ENCODE data around the gene SNAPC3.
"Not testable (repeated sequence)": the region's sequence is repeated elsewhere in the genome, so short reads cannot be mapped to it uniquely, and the experiment has no call there.

SNAPC3 gene

DNA sequence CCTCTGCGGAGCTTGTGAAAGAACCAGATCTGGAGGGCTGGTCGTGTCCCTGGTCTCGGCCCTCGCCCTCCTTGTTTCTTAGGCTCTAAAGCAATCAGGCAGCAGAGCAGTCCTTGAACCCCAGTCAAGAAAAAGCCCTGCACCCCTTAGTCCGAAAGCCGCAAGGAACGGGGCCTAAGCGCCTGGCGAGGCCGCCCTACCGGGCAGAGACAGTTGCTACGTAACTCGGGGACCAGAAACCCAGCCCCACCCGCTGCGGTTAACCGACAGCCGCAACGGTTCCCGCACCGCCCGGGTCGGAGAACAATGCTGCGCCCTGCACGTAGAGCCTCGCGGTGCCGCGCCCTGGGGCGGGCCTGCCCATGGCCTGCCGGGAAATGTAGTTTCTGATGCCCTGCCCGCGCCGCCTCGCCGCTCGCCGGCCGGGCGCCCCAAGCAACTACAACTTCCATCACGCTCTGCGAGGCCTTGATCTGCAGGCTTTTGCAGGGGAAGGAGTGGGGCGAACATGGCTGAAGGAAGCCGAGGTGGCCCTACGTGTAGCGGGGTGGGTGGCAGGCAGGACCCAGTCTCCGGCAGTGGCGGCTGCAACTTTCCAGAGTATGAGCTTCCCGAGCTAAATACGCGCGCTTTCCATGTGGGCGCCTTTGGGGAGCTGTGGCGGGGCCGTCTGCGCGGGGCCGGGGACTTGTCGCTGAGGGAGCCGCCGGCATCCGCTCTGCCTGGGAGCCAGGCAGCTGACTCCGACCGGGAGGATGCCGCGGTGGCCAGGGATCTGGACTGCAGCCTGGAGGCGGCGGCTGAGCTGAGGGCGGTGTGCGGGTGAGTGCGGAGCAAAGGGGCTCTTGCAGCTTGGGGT, at the start of gene SNAPC3:
SNAPC3 (plus strand) TSS at position 505 of the 859 bp plus-strand sequence; CDS start at position 509, 4 bp downstream.
- DNase-seq, result peak; percentile 95

GRCh38 chr9:15373881-15374280, 48.8 kb upstream of the SNAPC3 start:
- no peak for DNase-seq

- no peak for DNase-seq
Measured at GRCh38 chr9:15374310-15374709, 48.4 kb upstream of the SNAPC3 start.

GRCh38 chr9:15374825-15375224, 47.9 kb upstream of the SNAPC3 start:
- DNase-seq, result no peak

DNA sequence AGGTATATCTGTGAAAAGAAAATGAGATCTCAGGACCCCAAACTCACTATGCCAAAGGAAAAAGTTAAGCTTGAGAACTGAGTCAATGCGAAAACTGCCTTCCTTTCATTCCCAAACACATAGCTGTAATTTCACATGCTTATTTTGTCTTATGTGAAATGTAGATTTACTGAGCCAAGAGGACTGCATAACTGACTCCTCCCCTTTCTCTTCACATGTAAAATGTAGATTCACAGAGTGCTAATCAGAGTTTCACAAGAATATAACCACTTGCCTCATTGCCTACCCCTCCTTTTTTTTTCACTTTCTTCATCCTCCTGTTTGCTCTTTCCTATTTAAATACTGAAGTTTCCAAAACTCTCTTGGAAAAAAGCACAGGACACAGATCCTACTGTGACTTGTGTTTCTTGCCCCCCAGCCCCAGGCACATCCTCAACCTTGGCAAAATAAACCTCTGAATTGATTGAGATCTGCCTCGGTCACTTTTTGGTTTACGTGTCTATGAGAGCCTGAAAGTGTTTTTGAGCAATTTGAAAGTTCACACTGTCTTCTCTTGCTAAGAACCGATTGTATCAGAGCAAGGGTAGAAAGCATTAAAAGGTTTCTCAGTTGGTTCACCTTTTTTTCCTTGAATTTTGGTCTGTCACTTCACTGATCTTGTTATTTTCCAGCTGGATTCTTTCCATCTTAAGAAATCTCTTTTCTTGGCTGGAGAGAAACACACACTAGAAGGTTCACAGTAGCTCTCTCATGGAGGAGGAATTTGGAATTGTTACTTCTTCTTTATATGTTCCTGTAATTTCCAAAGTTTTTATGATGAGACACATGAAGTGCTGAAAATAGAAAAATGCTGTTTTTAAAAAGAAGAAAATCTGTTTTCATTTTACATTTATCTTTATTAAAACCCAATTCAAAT, 44.8 kb upstream of the SNAPC3 start:
- no peak for DNase-seq

DNA sequence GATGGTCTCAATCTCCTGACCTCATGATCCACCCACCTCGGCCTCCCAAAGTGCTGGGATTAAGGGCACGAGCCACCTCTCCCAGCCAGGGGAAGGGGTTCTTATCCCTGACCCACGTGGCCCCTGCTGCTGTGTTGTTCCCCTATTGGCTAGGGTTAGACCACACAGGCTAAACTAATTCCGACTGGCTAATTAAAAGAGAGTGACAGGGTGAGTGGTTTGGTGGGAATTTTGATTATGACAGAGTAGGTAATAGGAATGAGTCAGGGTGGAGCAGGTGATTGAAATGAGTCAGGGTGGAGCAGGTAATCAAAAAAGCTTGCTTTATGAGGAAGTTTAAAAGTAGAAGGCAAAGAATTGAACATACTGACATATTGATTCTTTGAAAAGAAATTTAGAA, 43.4 kb upstream of the SNAPC3 start:
- not testable (repeated sequence) for DNase-seq

GRCh38 chr9:15379888-15380287, 42.8 kb upstream of the SNAPC3 start:
- DNase-seq, result not testable (repeated sequence)

DNA sequence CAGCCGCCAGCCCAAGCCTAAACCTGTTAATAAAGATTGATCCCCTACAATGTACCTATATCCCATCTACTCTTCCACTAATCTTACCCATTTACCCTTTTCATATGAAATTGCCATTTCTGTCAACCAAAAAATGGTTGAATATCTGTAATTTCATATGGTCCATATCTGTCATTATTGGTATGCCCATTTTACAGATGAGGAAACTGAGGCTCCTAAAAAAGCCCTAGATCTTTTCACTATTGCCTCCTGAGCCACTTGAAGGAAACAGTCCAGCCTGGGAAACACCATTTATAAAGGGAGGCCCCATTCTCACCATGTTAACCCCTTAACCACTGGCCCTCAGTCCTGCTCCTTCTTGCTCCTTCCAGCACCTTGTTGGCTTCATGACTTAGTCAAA, 41.2 kb upstream of the SNAPC3 start:
- DNase-seq, result no peak

DNA sequence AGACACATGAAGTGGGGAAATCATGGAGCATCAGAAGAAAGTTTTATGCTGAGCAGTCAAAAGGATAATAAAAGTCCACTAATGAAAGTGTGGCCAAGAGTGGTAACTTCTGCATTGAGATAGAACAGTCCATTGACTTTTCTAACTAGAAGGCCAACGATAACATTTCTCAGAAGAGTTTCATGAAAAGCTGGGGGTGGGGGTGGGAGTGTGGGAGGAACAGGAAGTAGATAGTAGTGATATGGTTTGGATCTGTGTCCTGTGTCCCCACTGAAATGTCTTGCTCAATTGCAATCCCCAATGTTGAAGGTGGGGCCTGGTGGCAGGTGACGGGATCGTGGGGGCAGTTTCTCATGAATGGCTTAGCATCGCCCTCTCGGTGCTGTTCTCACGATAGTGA, 36.2 kb upstream of the SNAPC3 start:
- no peak for DNase-seq

DNA sequence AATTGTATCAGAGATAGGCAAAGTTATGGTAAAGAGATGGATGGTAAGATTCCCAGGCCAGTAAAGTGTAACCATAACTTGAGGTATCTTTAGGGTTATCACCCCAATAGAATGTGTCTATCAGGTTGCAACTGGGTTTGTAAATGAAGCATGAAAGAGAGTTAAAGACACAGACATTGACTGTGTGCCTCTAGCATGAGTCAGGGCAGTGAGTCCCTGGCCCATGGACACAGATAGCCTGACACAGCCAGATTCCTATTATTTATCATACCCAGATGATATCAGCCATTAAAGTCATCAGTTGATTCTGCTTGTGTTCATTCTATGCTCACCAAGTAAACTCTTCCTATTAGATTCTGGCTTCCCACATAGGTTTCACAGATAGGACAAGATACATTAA, 33.5 kb upstream of the SNAPC3 start:
- DNase-seq, result no peak

GRCh38 chr9:15389631-15390030, 33.0 kb upstream of the SNAPC3 start:
- DNase-seq, result no peak

DNA sequence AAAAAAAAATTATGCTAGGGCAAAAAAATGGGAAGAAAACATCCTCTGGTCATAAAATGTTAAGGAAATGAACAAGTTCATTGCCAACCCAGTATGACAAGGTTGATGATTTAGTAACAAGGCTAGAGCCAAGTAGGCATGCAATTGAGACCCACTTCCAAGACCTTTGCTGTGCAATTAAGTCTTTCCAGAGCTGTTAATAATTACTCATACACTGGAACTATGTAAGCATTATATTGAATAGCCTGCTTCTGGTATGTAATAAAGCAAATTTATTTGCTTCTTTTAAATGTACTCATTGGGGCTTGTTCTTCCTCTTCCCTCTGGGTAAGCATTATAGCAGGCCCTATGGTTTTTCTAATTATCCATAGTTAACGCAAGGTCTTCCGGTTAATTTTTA, 32.5 kb upstream of the SNAPC3 start:
- no peak for DNase-seq

DNA sequence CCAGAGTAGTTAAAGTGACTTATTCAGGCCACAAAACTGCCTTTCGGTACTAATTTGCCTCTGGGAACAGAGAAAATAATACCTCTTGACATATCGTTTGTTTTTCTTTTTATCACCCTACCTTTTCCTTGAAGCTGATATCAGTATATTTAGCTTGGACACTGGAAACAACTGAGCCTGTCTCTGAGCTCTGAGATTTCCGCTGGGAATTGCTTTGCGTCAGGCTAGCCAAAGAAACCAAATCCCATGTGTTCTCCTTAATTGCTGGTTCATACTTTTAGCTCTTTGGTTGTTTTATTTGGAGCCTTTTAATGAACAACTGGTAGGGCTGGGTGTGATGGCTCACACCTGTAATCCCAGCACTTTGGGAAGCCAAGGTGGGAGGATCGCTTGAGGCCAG, 30.3 kb upstream of the SNAPC3 start:
- DNase-seq, result no peak

DNA sequence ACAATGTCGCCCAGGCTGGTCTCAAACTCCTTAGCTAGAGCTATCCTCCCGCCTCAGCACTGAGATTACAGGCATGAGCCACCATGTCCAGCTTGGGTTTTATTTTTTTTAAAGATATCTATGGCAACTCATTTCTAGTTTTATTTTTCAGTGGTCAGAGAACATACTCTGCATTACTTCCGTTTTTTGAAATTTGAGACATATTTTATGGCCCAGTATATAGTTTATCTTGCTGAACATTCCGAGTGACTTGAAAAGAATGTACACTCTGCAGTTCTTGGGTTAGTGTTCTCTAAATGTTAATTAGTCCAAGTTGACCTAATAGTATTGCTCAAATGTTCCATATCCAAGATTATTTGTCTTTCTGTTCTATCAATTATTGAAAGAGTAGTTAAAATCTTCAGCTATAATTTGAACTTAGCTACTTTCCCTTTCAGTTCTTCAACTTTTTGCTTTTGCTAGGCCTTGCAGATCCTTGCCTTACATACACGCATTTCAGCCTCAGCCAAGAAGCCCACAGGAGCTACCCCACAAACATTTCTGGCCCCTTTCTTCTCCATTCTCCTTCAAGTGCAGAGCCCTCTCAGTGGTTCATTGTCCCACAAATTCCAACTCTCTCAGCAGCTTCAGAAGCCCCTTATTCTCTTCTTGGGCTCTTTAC, 22.3 kb upstream of the SNAPC3 start:
- no peak for DNase-seq

DNA sequence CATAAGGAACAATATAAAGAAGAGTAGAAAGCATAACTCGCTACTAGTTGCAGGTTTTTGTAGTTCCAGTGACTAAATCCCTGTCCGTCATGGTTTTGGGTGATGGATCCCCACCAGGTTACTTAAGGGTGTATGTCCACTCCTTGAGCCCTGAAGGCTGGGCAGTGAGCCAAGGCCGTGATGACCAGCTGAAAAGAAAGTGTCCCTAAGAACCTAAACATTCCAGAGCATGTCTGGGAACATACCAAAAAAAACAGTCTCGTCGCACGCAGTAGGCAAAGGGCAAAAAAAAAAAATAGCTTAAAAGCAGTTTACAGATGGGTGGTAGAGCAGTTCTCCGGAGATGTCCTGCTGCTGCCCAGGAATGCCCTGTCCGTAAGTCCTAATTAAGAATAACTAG, 21.4 kb upstream of the SNAPC3 start:
- no peak for DNase-seq

DNA sequence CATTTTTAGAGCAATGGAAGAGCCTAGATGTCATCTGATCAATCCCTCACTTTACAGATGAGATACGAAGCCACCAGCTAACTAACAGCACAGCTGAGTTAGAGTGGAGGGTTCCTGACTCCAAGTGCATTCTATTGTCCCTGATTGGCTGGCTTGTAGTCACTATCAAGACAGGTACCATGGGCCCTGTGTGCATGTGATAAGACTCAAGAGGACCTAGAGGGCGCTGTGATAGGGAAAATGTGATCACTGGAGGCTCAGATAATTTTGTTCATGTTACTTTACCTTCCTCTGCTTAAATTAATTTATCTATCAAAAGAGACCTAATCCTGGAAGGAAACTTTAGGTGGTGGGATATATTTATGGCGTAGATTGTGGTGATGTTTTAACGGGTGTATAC, 19.5 kb upstream of the SNAPC3 start:
- DNase-seq, result no peak

- no peak for DNase-seq
Measured at GRCh38 chr9:15404171-15404570, 18.5 kb upstream of the SNAPC3 start.

DNA sequence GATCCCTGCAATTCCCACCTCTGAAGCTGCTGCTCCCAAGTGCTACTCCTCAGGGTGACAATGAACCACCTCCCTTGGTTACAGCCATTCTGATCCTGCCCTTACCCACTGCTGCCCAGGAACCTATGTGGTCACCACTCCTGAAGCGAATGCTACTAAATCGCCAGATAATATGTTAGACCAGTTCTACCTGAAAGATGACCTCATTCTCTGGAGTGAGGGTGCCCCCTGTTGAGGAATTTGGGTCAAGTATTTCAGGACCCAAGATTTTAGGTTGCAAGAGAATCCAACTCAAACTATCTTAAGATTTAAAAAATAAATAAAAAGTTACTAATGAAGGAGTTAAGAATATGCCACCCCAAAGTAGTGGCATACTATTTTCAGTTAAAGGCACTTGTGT, 5.8 kb upstream of the SNAPC3 start:
- no peak for DNase-seq

GRCh38 chr9:15417626-15418025, 5.0 kb upstream of the SNAPC3 start:
- no peak for DNase-seq

GRCh38 chr9:15420796-15421195, 1.9 kb upstream of the SNAPC3 start:
- no peak for DNase-seq

DNA sequence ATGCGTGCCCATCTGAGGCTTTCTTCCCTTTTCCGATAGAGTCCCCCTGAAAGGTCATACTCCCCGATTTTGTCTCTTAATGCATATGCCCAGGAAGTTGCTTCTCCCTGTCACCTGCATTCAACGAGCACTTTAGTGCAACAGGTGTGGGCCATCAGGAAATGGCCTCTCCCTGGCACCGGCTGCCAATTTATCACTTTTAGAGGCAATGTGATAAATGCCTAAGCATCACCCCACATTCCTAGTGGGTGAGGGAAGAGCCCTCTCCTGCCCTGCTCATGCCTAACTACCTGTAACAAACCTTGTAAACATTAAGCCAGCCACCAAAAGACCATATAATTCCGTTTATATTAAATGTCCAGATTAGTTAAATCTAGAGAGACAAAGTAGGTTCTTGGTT, 1.1 kb upstream of the SNAPC3 start:
- DNase-seq, result no peak

DNA sequence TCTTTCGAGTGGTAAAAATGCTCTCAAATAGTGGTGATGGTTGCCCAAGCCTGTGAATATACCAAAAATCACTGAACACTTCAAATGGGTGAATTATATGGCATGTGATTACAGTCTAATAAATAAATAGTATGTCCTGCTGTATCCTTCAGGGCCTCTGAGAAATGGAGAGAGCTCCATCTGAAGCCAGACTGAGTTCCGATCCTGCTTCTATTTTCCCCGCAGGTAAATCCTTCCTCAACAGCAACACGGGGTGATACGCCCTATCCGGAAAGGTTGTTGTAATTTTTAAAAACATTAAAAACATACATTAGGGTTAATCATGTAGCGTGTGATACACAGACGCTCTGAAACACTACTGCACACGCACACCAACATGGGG, 695 bp upstream of the SNAPC3 start:
- no peak for DNase-seq

DNA sequence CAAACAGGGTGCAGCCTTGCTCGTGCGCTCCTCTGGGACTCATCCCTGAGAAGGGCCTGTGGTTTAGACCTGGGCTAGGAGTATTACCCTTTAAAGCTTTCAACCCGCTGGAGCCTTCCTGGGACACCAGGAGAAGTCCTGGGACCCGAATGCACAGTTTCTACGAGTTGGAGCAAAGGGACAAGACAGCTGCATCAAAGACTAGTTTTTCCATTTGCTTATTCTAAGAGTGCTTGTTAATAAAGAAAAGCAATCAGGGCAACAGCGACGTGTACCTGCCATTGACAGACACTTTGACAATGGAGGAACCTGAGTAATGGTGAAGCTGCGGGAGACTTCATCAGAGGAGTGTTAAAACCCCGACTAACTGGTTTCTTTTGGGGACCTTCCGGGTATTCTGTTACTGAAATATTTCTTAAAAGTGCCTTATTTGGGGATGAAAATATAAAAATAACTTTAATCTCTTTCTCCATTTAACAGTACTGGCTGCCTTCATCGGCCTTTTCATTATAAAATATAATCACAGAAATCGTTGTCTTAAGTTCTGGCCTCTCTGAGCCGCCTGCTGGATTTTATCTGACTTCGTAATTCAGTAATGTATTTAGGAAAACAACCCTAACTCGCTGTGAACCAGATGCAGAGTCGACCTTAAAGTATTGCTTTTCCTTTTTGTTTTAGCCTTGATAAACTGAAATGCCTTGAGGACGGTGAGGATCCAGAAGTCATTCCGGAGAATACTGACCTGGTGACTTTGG, 732 bp downstream of the SNAPC3 start:
- peak; percentile 2 for DNase-seq

Data from midbrain (tissue), 1 donor.